T-helper 17 cell (primary cell): Measurements from ENCODE around the gene AIG1. TPM values are rescaled to one million over a fixed set of nuclear protein-coding genes. Genes with fewer than 3 reads are reported as not detected.
"Not testable (repeated sequence)": the region's sequence is repeated elsewhere in the genome, so short reads cannot be mapped to it uniquely, and the experiment has no call there.

Experiments used
- ATAC-seq: fragments of 150-1000 bp; cut with Tn5 transposase; 2 replicates; pipeline ENCODE4 v1.10.0; 2021; ENCODE audit warnings: mild to moderate bottlenecking, moderate library complexity
- DNase-seq, 3 donors: peaks; one replicate each; pipeline versions ENCODE4 v3.0.0 to v3.0.0-alpha.2; 2020 to 2021
- H3K9me3 ChIP-seq: one replicate; pipeline ENCODE4 v1.7.0; 2013; ENCODE audit warnings: low read length, mild to moderate bottlenecking; ENCODE audit not compliant: control insufficient read depth, poor library complexity, severe bottlenecking
- H3K27ac Mint-ChIP-seq: one replicate; pipeline ENCODE4 v1.8.0; 2022; ENCODE audit warnings: mild to moderate bottlenecking, moderate library complexity, mixed read lengths
- H3K27me3 Mint-ChIP-seq: one replicate; pipeline ENCODE4 v1.8.0; 2022; ENCODE audit warnings: mixed read lengths
- H3K36me3 Mint-ChIP-seq: one replicate; pipeline ENCODE4 v1.8.0; 2022; ENCODE audit warnings: low read depth, mixed read lengths
- H3K4me1 Mint-ChIP-seq: one replicate; pipeline ENCODE4 v1.8.0; 2022; ENCODE audit warnings: mild to moderate bottlenecking, mixed read lengths
- H3K4me3 Mint-ChIP-seq: one replicate; pipeline ENCODE4 v1.8.0; 2022; ENCODE audit warnings: mild to moderate bottlenecking, moderate library complexity, mixed read lengths
- total RNA-seq, 4 donors: library from RNA in 2 of 4; stranded (reverse) in 2 of 4; gene quantifications; one replicate each; pipeline ENCODE4 v1.2.3 and lab custom pipeline; 2022 to 2026

AIG1 gene
- total RNA-seq, 2 donors from 2014 or later: 7.9 to 16.5 TPM

DNA sequence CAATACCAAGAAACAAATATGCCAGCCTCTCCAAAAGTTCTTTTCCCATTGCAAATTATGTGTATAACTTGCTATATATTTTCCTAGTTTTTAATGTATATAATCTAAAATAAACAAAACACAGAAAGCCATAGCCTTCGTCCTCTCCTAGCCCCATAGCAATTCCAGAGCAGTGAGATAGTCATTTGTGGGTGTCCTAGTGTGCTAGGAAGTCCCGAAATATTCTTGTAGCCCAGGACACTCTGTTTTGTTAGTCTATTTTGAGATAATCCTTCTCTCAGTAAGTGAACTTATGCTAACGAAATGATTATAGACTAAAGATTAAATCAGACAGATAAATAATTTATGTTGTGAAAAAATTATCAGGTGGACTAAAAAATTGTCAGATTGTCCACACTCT, 90.7 kb downstream of the AIG1 start:
- Mint-ChIP-seq H3K27me3 (no peaks in the 10 kb centered on the region), H3K36me3 (peaks cover 3% of the 10 kb centered on the region), H3K4me3 (no peak overlapping the region), H3K4me1 (peaks cover 3% of the 10 kb centered on the region), H3K27ac (no peak overlapping the region)
- H3K9me3 ChIP-seq: no peaks in the 10 kb centered on the region
- DNase-seq (no peak), ATAC-seq (no peak)

DNA sequence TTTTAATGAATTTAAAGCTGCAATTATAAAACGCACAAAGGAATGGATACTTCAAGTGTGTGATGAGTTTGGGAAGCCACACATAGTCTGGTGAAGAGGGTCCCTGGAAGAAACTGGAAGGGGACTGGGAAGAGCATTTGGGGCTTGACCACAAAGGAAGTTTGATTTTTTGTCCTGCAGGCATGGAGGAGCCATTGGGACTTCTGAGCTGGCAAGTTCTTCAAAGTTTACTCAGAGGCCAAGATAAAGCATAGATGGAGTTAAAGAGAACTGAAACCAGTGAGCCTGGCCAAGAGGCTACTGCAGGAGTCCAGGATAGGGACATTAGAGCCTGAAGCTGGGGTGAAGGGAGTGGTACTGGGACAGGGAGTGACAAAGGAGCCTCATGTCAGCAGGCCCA, 95.0 kb downstream of the AIG1 start:
- no peaks in the 10 kb centered on the region for H3K9me3 ChIP-seq
- no peak overlapping the region for H3K27ac Mint-ChIP-seq
- H3K4me3 Mint-ChIP-seq: no peak overlapping the region
- no peak for ATAC-seq
- H3K4me1 Mint-ChIP-seq: peaks cover 3% of the 10 kb centered on the region
- DNase-seq: no peak
- H3K36me3 Mint-ChIP-seq: peaks cover 3% of the 10 kb centered on the region
- H3K27me3 Mint-ChIP-seq: no peaks in the 10 kb centered on the region

DNA sequence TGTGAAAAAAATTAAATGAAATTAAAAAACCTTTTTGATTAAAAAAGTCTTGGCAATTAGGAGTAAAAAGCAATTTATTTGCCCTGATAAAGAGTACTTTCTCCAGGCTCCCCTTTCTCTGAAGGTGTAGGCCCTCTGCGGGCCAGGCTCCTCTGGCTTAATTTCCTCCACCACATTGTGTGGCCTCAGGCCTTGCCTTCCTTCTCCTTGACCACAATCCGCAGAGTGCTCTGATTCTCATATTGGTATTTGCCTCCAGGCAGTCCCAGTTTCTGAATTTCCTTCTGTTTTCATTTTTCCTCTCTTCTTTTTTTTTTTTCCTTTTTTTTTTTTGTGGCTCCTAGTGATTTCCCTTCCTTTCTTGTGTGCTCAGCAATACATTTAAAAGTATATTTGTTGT, 96.4 kb downstream of the AIG1 start:
- Mint-ChIP-seq H3K27me3 (no peaks in the 10 kb centered on the region), H3K36me3 (peaks cover 3% of the 10 kb centered on the region)

DNA sequence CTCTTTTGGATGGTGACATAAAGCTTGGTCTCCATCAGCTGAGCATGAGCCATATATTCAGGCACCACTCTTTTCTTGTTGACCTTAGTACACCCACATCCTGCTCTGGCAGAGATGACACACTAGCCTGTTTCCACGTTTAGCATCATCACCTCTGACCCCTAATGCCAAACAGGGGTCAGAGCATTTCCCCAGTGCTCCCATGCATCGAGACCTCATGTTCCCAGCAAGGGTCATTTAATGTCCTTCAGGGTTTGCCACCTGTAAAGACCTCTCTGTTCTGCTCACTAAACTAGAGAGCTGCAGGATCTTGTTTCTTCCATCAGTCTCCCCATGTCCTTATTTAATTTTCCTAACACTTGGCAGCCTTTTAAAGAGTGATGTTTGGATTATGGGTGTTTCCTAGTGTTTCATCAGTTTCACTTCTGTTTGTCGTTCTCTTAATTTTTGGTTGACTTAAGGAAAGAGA, 97.5 kb downstream of the AIG1 start:
- H3K27ac Mint-ChIP-seq: no peak overlapping the region
- no peaks in the 10 kb centered on the region for H3K27me3 Mint-ChIP-seq
- H3K9me3 ChIP-seq: no peaks in the 10 kb centered on the region
- H3K36me3 Mint-ChIP-seq: peaks cover 3% of the 10 kb centered on the region
- ATAC-seq (no peak), DNase-seq (no peak)
- no peak overlapping the region for H3K4me3 Mint-ChIP-seq
- H3K4me1 Mint-ChIP-seq: no peaks in the 10 kb centered on the region

More for the DNA sequence above, 96.4 kb downstream of the AIG1 start:
- Mint-ChIP-seq H3K27ac (no peak overlapping the region), H3K4me1 (no peaks in the 10 kb centered on the region), H3K4me3 (no peak overlapping the region)
- no peaks in the 10 kb centered on the region for H3K9me3 ChIP-seq
- DNase-seq (no peak), ATAC-seq (no peak)

DNA sequence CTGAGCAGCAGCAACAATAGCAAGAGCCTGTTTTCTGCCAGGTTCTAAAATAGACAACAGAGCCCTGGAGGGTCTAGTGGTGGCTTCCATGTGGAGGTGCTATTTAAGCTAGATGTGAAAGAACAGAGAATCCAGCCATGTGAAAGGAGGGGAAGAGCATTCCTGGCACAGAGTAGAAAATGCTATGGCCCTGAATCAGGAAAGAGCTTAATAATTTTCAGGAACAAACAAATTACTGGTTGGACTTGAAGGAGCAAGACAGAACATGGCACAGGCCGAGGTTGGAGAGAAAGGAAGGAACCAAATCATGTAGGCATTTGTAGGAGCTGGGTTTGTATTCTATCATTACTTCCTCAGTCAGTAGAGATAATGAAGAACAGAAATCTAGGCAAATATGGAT, 98.3 kb downstream of the AIG1 start:
- Mint-ChIP-seq H3K27me3 (no peaks in the 10 kb centered on the region), H3K4me1 (no peaks in the 10 kb centered on the region), H3K4me3 (no peak overlapping the region), H3K27ac (no peak overlapping the region), H3K36me3 (peaks cover 3% of the 10 kb centered on the region)
- no peak for DNase-seq
- no peak for ATAC-seq
- H3K9me3 ChIP-seq: no peaks in the 10 kb centered on the region

DNA sequence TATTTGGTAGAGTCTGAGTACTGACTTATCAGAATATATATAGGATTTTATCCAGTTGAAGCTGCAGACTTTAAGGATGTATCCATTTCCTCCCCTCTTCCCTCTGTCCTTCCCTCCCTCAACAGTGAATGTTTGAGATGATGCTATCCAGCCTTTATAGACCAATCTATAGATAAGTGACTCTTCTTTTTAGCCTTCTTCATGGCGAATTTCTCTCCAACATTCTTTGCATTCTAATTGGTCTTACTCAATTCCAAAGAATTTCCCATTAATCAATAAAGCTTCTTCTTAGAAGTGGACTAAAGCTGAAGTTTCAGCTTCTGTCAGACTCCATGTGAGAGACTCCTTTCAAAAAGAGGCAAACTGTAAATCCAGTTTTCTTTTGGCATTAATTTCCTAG, 99.3 kb downstream of the AIG1 start:
- no peaks in the 10 kb centered on the region for H3K27me3 Mint-ChIP-seq
- no peak overlapping the region for H3K27ac Mint-ChIP-seq
- H3K36me3 Mint-ChIP-seq: peaks cover 3% of the 10 kb centered on the region
- ATAC-seq (no peak), DNase-seq (no peak)
- H3K4me3 Mint-ChIP-seq: no peak overlapping the region
- no peaks in the 10 kb centered on the region for H3K4me1 Mint-ChIP-seq
- no peaks in the 10 kb centered on the region for H3K9me3 ChIP-seq

DNA sequence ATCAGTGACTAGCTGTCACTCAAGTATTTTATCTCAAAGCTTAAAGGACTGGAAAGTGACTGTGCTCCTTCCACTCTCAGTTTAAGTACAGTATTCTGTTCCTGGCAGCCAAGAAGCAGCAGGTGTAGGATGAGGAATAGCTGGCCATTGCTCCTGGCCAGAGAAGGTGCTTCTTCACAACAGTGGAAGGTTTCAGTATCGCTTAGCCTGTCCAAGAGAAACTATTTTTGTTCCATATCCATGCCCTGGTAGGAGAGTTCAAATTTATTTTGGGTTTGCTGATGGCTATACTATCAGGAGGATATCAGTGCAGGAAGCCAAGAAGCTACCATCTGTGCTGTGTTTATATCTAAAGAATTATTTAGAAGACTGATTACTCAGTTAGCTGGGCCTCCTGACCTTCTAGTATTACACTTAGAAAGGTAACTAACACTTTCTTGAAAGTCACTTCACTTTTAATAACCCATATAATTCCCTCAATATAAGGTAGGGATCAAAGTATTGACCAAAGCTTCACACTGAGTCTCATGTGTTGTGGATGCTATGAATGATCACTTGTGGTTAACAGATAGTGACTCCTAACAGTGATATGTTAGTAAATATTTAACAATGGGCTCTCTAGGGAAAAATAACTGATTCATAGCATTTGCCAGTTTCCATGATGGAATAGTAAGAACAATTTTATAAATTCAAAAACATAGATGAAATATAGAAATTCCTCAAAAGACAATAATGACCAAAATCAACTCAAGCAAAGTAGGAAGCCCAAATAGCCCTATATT, 99.9 kb downstream of the AIG1 start:
- Mint-ChIP-seq H3K4me3 (no peak overlapping the region), H3K4me1 (no peaks in the 10 kb centered on the region)

DNA sequence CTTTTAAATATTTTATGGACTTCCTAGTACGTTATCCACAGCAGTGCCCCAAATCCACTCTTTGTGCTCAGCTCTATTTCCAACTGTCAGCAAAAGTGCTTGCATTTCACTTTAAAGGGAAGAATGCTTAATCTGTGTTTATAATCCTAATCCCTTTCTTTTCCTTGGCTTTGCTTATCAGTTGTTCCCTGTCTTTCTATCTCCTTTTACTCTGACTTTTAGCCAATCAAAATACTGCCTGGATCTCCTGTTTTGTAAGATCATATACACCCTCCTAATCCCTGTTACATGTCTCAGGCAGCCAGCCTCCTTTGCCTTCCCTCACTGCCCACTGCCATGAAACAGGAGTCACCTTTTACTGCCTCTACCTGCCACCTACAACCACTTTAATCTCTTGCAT, 102.9 kb downstream of the AIG1 start:
- Mint-ChIP-seq H3K27ac (no peak overlapping the region), H3K27me3 (no peaks in the 10 kb centered on the region), H3K36me3 (no peaks in the 10 kb centered on the region), H3K4me1 (no peaks in the 10 kb centered on the region), H3K4me3 (no peak overlapping the region)
- H3K9me3 ChIP-seq: no peaks in the 10 kb centered on the region
- DNase-seq (no peak), ATAC-seq (no peak)

More for the DNA sequence above, 99.9 kb downstream of the AIG1 start:
- Mint-ChIP-seq H3K27me3 (no peaks in the 10 kb centered on the region), H3K27ac (no peak overlapping the region), H3K36me3 (peaks cover 3% of the 10 kb centered on the region)
- no peak for DNase-seq
- ATAC-seq: no peak
- H3K9me3 ChIP-seq: no peaks in the 10 kb centered on the region

DNA sequence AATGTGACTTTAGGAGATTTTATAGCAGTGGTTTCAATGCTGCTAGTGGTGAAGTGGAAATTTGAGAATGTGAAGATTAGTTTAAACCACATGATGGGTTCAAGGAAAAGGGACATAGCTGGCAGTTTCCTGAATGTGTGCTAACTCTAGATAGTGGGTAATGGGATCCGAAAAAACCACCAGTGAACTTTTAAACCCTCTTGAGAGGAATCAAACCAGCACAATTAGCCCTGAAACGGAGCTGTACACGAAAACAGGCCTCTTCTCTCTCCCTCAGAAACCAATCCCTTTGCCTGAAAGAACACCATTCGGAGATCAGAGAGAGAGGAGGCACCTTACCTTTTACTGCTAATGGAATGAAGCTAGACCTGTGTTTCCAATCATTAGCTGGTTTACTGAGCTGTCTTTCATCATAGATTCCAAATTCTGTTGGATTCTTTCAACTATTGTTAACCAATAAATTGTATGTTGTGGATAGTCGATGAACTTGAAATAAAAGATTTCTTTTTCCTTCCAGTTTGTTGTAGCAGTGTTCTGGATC, 103.9 kb downstream of the AIG1 start:
- ATAC-seq (no peak), DNase-seq (no peak)
- Mint-ChIP-seq H3K36me3 (no peaks in the 10 kb centered on the region), H3K4me1 (no peaks in the 10 kb centered on the region), H3K27me3 (no peaks in the 10 kb centered on the region), H3K4me3 (no peak overlapping the region), H3K27ac (no peak overlapping the region)
- no peaks in the 10 kb centered on the region for H3K9me3 ChIP-seq

DNA sequence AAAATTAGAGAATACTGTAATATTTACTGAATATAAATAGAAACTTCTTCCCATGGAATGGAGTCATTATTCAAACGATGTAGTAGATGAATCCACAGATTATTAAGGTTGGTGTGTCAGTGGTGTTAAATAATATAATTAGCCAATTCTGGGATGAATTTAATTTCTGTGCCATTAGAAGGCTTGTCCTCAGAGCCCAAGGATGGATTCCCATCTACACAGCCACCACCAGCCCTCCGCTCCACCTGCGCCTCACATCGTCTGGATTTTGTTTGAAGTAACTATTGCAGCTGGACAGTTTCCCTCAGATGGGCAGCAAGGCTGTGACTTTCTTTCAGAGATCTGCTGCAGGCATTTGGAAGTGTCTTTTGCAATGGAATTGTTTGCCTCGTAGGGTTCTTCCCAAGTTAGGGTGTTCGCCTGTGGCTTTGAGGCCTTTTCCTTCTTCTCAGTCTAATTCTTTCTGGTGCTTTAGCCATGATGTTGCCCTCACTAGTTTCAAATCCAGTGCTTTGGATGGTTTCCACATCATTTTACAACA, 104.7 kb downstream of the AIG1 start:
- no peak overlapping the region for H3K4me3 Mint-ChIP-seq
- no peaks in the 10 kb centered on the region for H3K36me3 Mint-ChIP-seq
- H3K9me3 ChIP-seq: no peaks in the 10 kb centered on the region
- no peaks in the 10 kb centered on the region for H3K4me1 Mint-ChIP-seq
- H3K27ac Mint-ChIP-seq: no peak overlapping the region
- no peaks in the 10 kb centered on the region for H3K27me3 Mint-ChIP-seq
- no peak for DNase-seq
- no peak for ATAC-seq

DNA sequence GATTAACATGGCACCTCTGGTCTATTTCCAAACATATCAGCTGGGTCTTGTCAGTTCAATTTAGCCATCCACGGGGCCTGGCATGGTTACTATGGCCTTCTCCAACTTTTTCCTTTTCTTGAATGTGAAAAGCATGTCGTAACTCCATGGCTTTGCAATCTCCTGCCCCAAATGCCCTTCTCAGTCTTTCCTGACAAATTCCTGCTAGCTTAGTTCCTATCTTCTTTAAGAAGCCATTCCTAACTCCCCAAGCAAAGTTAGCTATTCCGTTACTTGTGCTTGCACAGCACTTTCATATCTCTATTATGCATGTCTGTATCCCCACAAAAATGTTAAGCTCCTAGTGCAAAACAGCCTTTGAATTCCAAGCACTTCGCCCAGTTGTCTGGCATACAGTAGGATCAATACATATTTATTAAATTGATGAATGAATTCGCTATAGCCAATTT, 105.6 kb downstream of the AIG1 start:
- H3K4me1 Mint-ChIP-seq: no peaks in the 10 kb centered on the region
- no peak for ATAC-seq

DNA sequence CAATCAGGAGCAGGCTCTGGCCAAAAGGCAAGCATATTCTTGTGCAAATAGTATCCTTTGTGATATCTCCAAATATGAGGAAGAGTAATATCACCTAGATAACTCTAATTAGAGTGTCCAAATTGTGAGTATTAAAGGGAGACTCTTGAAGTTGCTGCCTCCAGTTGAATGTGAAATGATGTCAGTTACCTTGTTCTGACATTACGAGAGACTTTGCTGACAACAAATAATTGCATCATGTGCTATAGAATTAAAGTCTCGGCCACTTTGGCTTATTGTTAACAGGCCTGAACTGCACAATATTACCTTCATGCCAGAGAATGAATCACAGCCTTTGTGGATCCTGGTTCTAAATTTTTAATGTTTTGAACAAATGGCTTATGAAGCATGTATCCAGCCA, 106.5 kb downstream of the AIG1 start:
- H3K36me3 Mint-ChIP-seq: peaks cover 3% of the 10 kb centered on the region
- no peaks in the 10 kb centered on the region for H3K9me3 ChIP-seq
- H3K27me3 Mint-ChIP-seq: no peaks in the 10 kb centered on the region
- no peak overlapping the region for H3K27ac Mint-ChIP-seq
- no peak overlapping the region for H3K4me3 Mint-ChIP-seq
- DNase-seq (no peak), ATAC-seq (no peak)
- H3K4me1 Mint-ChIP-seq: no peaks in the 10 kb centered on the region

More for the DNA sequence above, 105.6 kb downstream of the AIG1 start:
- DNase-seq: no peak
- Mint-ChIP-seq H3K27ac (no peak overlapping the region), H3K27me3 (no peaks in the 10 kb centered on the region), H3K36me3 (no peaks in the 10 kb centered on the region), H3K4me3 (no peak overlapping the region)
- no peaks in the 10 kb centered on the region for H3K9me3 ChIP-seq

DNA sequence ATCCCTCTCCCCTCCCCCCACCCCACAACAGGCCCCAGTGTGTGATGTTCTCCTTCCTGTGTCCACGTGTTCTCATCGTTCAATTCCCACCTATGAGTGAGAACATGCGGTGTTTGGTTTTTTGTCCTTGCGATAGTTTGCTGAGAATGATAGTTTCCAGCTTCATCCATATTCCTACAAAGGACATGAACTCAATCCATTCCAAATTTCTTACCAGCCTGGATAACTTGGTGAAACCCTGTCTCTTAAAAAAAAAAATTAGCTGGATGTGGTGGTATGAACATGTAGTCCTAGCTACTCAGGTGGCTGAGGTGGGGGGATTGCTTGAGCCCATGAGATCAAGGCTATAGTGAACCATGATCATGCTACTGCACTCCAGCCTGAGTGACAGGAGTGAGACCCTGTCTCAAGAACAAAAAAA, 107.7 kb downstream of the AIG1 start:
- not testable (repeated sequence) for H3K4me3 Mint-ChIP-seq, H3K27ac Mint-ChIP-seq, H3K4me1 Mint-ChIP-seq, H3K36me3 Mint-ChIP-seq, DNase-seq, ATAC-seq, H3K9me3 ChIP-seq, H3K27me3 Mint-ChIP-seq

DNA sequence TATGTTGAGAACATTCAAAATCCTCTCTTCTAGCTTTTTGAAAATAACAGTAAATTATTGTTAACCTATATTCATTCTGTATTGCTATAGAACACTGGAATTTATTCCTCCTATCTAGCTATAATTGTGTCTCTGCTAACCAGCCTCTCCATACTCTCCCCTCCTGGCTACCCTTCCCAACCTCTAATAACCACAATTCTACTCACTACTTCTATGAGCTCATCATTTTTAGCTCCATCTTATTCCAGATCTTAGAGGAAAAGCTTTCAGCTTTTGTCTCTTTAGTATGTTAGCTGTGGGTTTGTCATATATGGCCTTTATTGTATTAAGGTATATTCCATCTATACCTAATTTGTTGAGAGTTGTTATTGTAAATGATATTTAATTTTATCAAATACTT, 108.8 kb downstream of the AIG1 start:
- no peaks in the 10 kb centered on the region for H3K9me3 ChIP-seq
- Mint-ChIP-seq H3K4me1 (no peaks in the 10 kb centered on the region), H3K4me3 (no peak overlapping the region), H3K36me3 (peaks cover 3% of the 10 kb centered on the region), H3K27me3 (no peaks in the 10 kb centered on the region), H3K27ac (no peak overlapping the region)
- no peak for DNase-seq
- ATAC-seq: no peak
